ENCODE results near the gene MYMK.

Gene MYMK

GRCh38 chr9:133536536-133536935, 11.8 kb upstream of the MYMK start:
- DNase-seq = peak in 1 of 10 donors; percentile 78
- intact Hi-C loops (cut with DNase I) = loop anchor here (10.0 kb wide), 1 partner anchor 178 kb away; no protein-coding TSS in a partner anchor

GRCh38 chr9:133536080-133536479, 11.3 kb upstream of the MYMK start:
- intact Hi-C loops (cut with DNase I) = loop anchor here (10.0 kb wide), 1 partner anchor 179 kb away; no protein-coding TSS in a partner anchor
- DNase-seq = no peak

- intact Hi-C loops (cut with DNase I) = loop anchor here (10.0 kb wide), 1 partner anchor 179 kb away; no protein-coding TSS in a partner anchor
- no peak for DNase-seq
Measured at GRCh38 chr9:133535306-133535877, 10.6 kb upstream of the MYMK start.

GRCh38 chr9:133534346-133535291, 9.9 kb upstream of the MYMK start, which contains the start of gene ADAMTSL2:
ADAMTSL2 (plus strand) TSS chr9:133534704; CDS start chr9:133536713, 2,009 bp downstream.
- peak; percentile 52 to 95 (median 70) for DNase-seq
- intact Hi-C loops (cut with DNase I) = loop anchor here (5.0 to 10.0 kb wide), 2 partner anchors 38 to 180 kb away; no protein-coding TSS in a partner anchor

- DNase-seq = peak in 2 of 10 donors; percentile 46 to 86
- intact Hi-C loops (cut with DNase I) = loop anchor here (5.0 to 10.0 kb wide), 2 partner anchors 38 to 181 kb away; no protein-coding TSS in a partner anchor
Measured at GRCh38 chr9:133533857-133534256, 9.1 kb upstream of the MYMK start.

GRCh38 chr9:133532937-133533668, 8.3 kb upstream of the MYMK start:
- intact Hi-C loops (cut with DNase I) = loop anchor here (5.0 to 10.0 kb wide), 2 partner anchors 39 to 182 kb away; no protein-coding TSS in a partner anchor

GRCh38 chr9:133531293-133531692, 6.5 kb upstream of the MYMK start:
- intact Hi-C loops (cut with DNase I) = loop anchor here (5.0 to 10.0 kb wide), 2 partner anchors 41 to 184 kb away; no protein-coding TSS in a partner anchor
- DNase-seq = no peak

More at GRCh38 chr9:133532937-133533668, 8.3 kb upstream of the MYMK start:
- DNase-seq = peak in 8 of 10 donors; percentile 58 to 95 (median 70)

- no peak for DNase-seq
- intact Hi-C loops (cut with DNase I) = loop anchor here (5.0 to 10.0 kb wide), 2 partner anchors 42 to 185 kb away; no protein-coding TSS in a partner anchor
Measured at GRCh38 chr9:133529874-133530273, 5.1 kb upstream of the MYMK start.

- DNase-seq = no peak
- intact Hi-C loops (cut with DNase I) = no loop called here
Measured at GRCh38 chr9:133529457-133529856, 4.7 kb upstream of the MYMK start.

- intact Hi-C loops (cut with DNase I) = no loop called here
- DNase-seq = no peak
Measured at GRCh38 chr9:133528876-133529241, 4.1 kb upstream of the MYMK start.

GRCh38 chr9:133528001-133528875, 3.5 kb upstream of the MYMK start:
- intact Hi-C loops (cut with DNase I) = no loop called here
- DNase-seq = no peak

- intact Hi-C loops (cut with DNase I) = no loop called here
- peak in 3 of 10 donors; percentile 54 to 68 (median 55) for DNase-seq
Measured at GRCh38 chr9:133527444-133527920, 2.7 kb upstream of the MYMK start.

GRCh38 chr9:133526721-133527321, 2.1 kb upstream of the MYMK start:
- peak; percentile 57 to 96 (median 71) for DNase-seq
- intact Hi-C loops (cut with DNase I) = no loop called here

- peak in 1 of 10 donors; percentile 55 for DNase-seq
- intact Hi-C loops (cut with DNase I) = no loop called here
Measured at GRCh38 chr9:133525677-133526076, 918 bp upstream of the MYMK start.

- intact Hi-C loops (cut with DNase I) = no loop called here
- DNase-seq = peak in 2 of 10 donors; percentile 50 to 70
Measured at GRCh38 chr9:133524146-133524545, 613 bp downstream of the MYMK start.

- intact Hi-C loops (cut with DNase I) = no loop called here
- peak in 1 of 10 donors; percentile 73 for DNase-seq
Measured at GRCh38 chr9:133523106-133523505, 1.7 kb downstream of the MYMK start.

GRCh38 chr9:133522073-133522910, 2.5 kb downstream of the MYMK start:
- peak in 2 of 10 donors; percentile 28 to 61 for DNase-seq
- intact Hi-C loops (cut with DNase I) = no loop called here

Measured in posterior cingulate gyrus (tissue), 11 donors.